ENCODE data around the gene SLC4A3.

DNA sequence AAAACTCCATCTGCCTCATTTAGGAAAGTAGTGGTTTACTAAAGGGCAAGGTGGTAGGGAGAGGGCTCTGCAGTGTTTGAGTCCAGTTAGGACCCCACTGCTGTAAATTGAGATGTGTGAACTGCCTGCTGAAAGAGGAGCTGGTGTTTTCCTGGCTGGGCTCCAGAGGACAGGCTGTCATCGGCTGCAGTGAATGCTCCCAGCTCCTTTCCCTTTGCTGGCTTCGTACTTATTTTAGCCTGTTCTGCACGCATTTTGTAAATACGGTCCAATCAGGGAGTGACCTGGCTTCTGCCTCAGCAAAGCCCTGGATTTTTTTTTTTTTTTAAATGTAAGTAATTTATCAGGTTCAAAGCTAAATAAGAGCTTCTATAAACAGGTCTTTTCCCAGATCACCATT lies 37.5 kb downstream of the SLC4A3 start:
- TF ChIP-seq, protein P1, sequence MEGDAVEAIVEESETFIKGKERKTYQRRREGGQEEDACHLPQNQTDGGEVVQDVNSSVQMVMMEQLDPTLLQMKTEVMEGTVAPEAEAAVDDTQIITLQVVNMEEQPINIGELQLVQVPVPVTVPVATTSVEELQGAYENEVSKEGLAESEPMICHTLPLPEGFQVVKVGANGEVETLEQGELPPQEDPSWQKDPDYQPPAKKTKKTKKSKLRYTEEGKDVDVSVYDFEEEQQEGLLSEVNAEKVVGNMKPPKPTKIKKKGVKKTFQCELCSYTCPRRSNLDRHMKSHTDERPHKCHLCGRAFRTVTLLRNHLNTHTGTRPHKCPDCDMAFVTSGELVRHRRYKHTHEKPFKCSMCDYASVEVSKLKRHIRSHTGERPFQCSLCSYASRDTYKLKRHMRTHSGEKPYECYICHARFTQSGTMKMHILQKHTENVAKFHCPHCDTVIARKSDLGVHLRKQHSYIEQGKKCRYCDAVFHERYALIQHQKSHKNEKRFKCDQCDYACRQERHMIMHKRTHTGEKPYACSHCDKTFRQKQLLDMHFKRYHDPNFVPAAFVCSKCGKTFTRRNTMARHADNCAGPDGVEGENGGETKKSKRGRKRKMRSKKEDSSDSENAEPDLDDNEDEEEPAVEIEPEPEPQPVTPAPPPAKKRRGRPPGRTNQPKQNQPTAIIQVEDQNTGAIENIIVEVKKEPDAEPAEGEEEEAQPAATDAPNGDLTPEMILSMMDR (IDR thresholded peaks at IDR 0.05): no peak
- TF ChIP-seq POLR2A (IDR thresholded peaks at IDR 0.05): no peak

Data from lower leg skin (tissue), 3 donors.